H9 (cell line): ENCODE data around the gene ZRANB1. TPM values are rescaled to one million over a fixed set of nuclear protein-coding genes. Genes with fewer than 3 reads are reported as not detected.

Experiments
- DNase-seq: peaks from one replicate; pipeline ENCODE4 v3.0.0-alpha.2; 2017
- H2AFZ ChIP-seq: one replicate; pipeline ENCODE4 v1.6.1; 2013; ENCODE audit warnings: mild to moderate bottlenecking, low read length, control low read depth, moderate library complexity
- H2AK5ac ChIP-seq: 2 replicates; pipeline ENCODE4 v1.6.1; 2013; ENCODE audit warnings: low read length, control low read depth, mixed read lengths; ENCODE audit not compliant: insufficient read length
- H2BK120ac ChIP-seq: one replicate; pipeline ENCODE4 v1.6.1; 2013; ENCODE audit warnings: low read depth, mild to moderate bottlenecking, low read length, control low read depth, inconsistent platforms; ENCODE audit not compliant: poor library complexity, severe bottlenecking
- H2BK12ac ChIP-seq: 2 replicates; pipeline ENCODE4 v1.6.1; 2013; ENCODE audit warnings: low read length, control low read depth, mixed read lengths, low read depth; ENCODE audit not compliant: insufficient read length
- H2BK15ac ChIP-seq: 2 replicates; pipeline ENCODE4 v1.6.1; 2013; ENCODE audit warnings: low read depth, low read length, control low read depth
- H2BK20ac ChIP-seq: one replicate; pipeline ENCODE4 v1.6.1; 2013; ENCODE audit warnings: low read depth, mild to moderate bottlenecking, low read length, control low read depth, inconsistent platforms; ENCODE audit not compliant: poor library complexity, severe bottlenecking
- H2BK5ac ChIP-seq: 2 replicates; pipeline ENCODE4 v1.6.1; 2013; ENCODE audit warnings: low read length, control low read depth, mixed read lengths; ENCODE audit not compliant: insufficient read length
- H3K14ac ChIP-seq: 2 replicates; pipeline ENCODE4 v1.6.1; 2013; ENCODE audit warnings: low read length, control low read depth; ENCODE audit not compliant: insufficient read depth
- H3K18ac ChIP-seq: 2 replicates; pipeline ENCODE4 v1.6.1; 2013; ENCODE audit warnings: low read depth, mild to moderate bottlenecking, mixed read lengths, low read length, control low read depth; ENCODE audit not compliant: insufficient read length
- H3K23ac ChIP-seq: 2 replicates; pipeline ENCODE4 v1.6.1; 2013; ENCODE audit warnings: low read length, control low read depth, mixed read lengths, low read depth; ENCODE audit not compliant: insufficient read length
- H3K23me2 ChIP-seq: 2 replicates; pipeline ENCODE4 v1.6.1; 2013; ENCODE audit warnings: low read depth, mild to moderate bottlenecking, mixed read lengths, low read length, control low read depth; ENCODE audit not compliant: insufficient read length, poor library complexity, severe bottlenecking
- H3K27ac ChIP-seq: 2 replicates; pipeline ENCODE4 v1.5.1; 2013; ENCODE audit warnings: low read length, control low read depth, mixed read lengths, low read depth; ENCODE audit not compliant: insufficient read length
- H3K27me3 ChIP-seq: 2 replicates; pipeline ENCODE4 v1.6.1; 2013; ENCODE audit warnings: low read length, control low read depth, inconsistent platforms; ENCODE audit not compliant: insufficient read depth
- H3K4ac ChIP-seq: 2 replicates; pipeline ENCODE4 v1.6.1; 2013; ENCODE audit warnings: low read depth, mild to moderate bottlenecking, control low read depth, inconsistent platforms, low read length, moderate library complexity
- H3K4me1 ChIP-seq: 2 replicates; pipeline ENCODE4 v1.6.1; 2013; ENCODE audit warnings: low read length, control low read depth, inconsistent platforms; ENCODE audit not compliant: insufficient read depth
- H3K4me2 ChIP-seq: 2 replicates; pipeline ENCODE4 v1.6.1; 2013; ENCODE audit warnings: low read length, control low read depth, mixed read lengths; ENCODE audit not compliant: insufficient read length, insufficient read depth
- H3K56ac ChIP-seq: 2 replicates; pipeline ENCODE4 v1.6.1; 2013; ENCODE audit warnings: low read depth, mild to moderate bottlenecking, mixed read lengths, low read length, control low read depth; ENCODE audit not compliant: insufficient read length
- H3K79me1 ChIP-seq: 2 replicates; pipeline ENCODE4 v1.6.1; 2013; ENCODE audit warnings: low read depth, mild to moderate bottlenecking, moderate library complexity, low read length, control low read depth, inconsistent platforms; ENCODE audit not compliant: insufficient read depth, poor library complexity, severe bottlenecking
- H3K79me2 ChIP-seq: 2 replicates; pipeline ENCODE4 v1.6.1; 2013; ENCODE audit warnings: low read length, control low read depth, inconsistent platforms; ENCODE audit not compliant: insufficient read depth
- H3K9ac ChIP-seq: 2 replicates; pipeline ENCODE4 v1.6.1; 2013; ENCODE audit warnings: low read length, control low read depth, mixed read lengths; ENCODE audit not compliant: insufficient read length; ENCODE audit errors: extremely low read depth
- H3K9me3 ChIP-seq: one replicate; pipeline ENCODE4 v1.6.1; 2013; ENCODE audit warnings: low read depth, low read length, inconsistent platforms; ENCODE audit not compliant: control insufficient read depth
- H3T11ph ChIP-seq: one replicate; pipeline ENCODE4 v1.6.1; 2013; ENCODE audit warnings: mild to moderate bottlenecking, low read length, control low read depth, inconsistent platforms
- H4K20me1 ChIP-seq: one replicate; pipeline ENCODE4 v1.6.1; 2013; ENCODE audit not compliant: control insufficient read depth, insufficient read length, insufficient read depth
- H4K5ac ChIP-seq: 2 replicates; pipeline ENCODE4 v1.6.1; 2013; ENCODE audit warnings: low read depth, mild to moderate bottlenecking, mixed read lengths, low read length, control low read depth; ENCODE audit not compliant: insufficient read length
- H4K8ac ChIP-seq: replicated peaks from 2 replicates; pipeline ENCODE4 v1.6.1; 2013; ENCODE audit warnings: low read length, control low read depth, mixed read lengths, low read depth; ENCODE audit not compliant: insufficient read length
- H4K91ac ChIP-seq: 2 replicates; pipeline ENCODE4 v1.6.1; 2013; ENCODE audit warnings: low read depth, mild to moderate bottlenecking, moderate library complexity, mixed read lengths, low read length, control low read depth; ENCODE audit not compliant: insufficient read length
- H3K27ac Mint-ChIP-seq, 3 experiments: 2 replicates in 2 of 3; 3 replicates in 1 of 3; pipeline ENCODE4 v1.8.0; 2020 to 2021; ENCODE audit warnings: mixed read lengths in 3 of 3, mild to moderate bottlenecking in 1 of 3, moderate library complexity in 1 of 3
- H3K27me3 Mint-ChIP-seq: 2 replicates; pipeline ENCODE4 v1.8.0; 2021; ENCODE audit warnings: low read depth, mild to moderate bottlenecking, moderate library complexity, mixed read lengths
- H3K36me3 Mint-ChIP-seq, 3 experiments: 2 replicates in 2 of 3; 3 replicates in 1 of 3; pipeline ENCODE4 v1.8.0; 2020 to 2021; ENCODE audit warnings: low read depth in 3 of 3, mixed read lengths in 3 of 3; ENCODE audit not compliant: insufficient read depth in 1 of 3
- H3K4me1 Mint-ChIP-seq, 2 experiments: 2 replicates each; pipeline ENCODE4 v1.8.0; 2020; ENCODE audit warnings: mixed read lengths in 2 of 2
- H3K4me3 Mint-ChIP-seq, 2 experiments: 2 replicates in 1 of 2; 3 replicates in 1 of 2; pipeline ENCODE4 v1.8.0; 2020 to 2021; ENCODE audit warnings: mild to moderate bottlenecking in 2 of 2, mixed read lengths in 2 of 2, moderate library complexity in 1 of 2
- H3K9me3 Mint-ChIP-seq, 2 experiments: 2 replicates in 1 of 2; 3 replicates in 1 of 2; pipeline ENCODE4 v1.8.0; 2020; ENCODE audit warnings: mild to moderate bottlenecking in 2 of 2, mixed read lengths in 2 of 2, moderate library complexity in 1 of 2
- WGBS: extraction: QIAGEN DNeasy Blood & Tissue Kit; methylation state at CpG from one replicate; pipeline ENCODE4 v1.1.7; 2013; ENCODE audit warnings: missing lambda C conversion rate, low lambda C conversion rate, mixed read lengths; ENCODE audit not compliant: insufficient read length; ENCODE audit errors: extremely low coverage; 5-methylcytosine and 5-hydroxymethylcytosine counted together
- total RNA-seq: library from RNA; stranded (reverse); gene quantifications from 2 replicates; pipeline ENCODE4 v1.2.1, GENCODE V29; 2021
- TF ChIP-seq, protein P1 (sequence below): fragments of 200-600 bp; sonication (generic); conservative IDR thresholded peaks from 3 replicates; pipeline ENCODE4 v1.8.0; 2021; ENCODE audit warnings: antibody characterized with exemption, mild to moderate bottlenecking

Gene ZRANB1
- total RNA-seq, 1 experiment from 2014 or later = 17.4 TPM

GRCh38 chr10:124918191-124918830, 23.6 kb upstream of the ZRANB1 start:
- peak overlapping the region; percentile 93 to 97 for H3K4me3 Mint-ChIP-seq
- H2BK20ac ChIP-seq = no peak overlapping the region
- H3K14ac ChIP-seq = no peak overlapping the region
- peak overlapping the region; percentile 95 to 99 (median 97); a peak in 6 of 7 replicates for H3K27ac Mint-ChIP-seq
- H3K4me1 Mint-ChIP-seq = peaks cover 20% of the 10 kb centered on the region in 2 experiments
- H3K4me1 ChIP-seq = no peaks in the 10 kb centered on the region; the same call in 1 of the 2 replicates
- H3K4ac ChIP-seq = no peak overlapping the region
- H3K23me2 ChIP-seq = peaks cover 8% of the 10 kb centered on the region
- H4K8ac ChIP-seq = no peak overlapping the region
- peaks cover 0 to 4% (median 3%) of the 10 kb centered on the region in 3 experiments; a peak in 3 of 7 replicates for H3K36me3 Mint-ChIP-seq
- TF ChIP-seq, protein P1, sequence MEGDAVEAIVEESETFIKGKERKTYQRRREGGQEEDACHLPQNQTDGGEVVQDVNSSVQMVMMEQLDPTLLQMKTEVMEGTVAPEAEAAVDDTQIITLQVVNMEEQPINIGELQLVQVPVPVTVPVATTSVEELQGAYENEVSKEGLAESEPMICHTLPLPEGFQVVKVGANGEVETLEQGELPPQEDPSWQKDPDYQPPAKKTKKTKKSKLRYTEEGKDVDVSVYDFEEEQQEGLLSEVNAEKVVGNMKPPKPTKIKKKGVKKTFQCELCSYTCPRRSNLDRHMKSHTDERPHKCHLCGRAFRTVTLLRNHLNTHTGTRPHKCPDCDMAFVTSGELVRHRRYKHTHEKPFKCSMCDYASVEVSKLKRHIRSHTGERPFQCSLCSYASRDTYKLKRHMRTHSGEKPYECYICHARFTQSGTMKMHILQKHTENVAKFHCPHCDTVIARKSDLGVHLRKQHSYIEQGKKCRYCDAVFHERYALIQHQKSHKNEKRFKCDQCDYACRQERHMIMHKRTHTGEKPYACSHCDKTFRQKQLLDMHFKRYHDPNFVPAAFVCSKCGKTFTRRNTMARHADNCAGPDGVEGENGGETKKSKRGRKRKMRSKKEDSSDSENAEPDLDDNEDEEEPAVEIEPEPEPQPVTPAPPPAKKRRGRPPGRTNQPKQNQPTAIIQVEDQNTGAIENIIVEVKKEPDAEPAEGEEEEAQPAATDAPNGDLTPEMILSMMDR = no peak
- H3K18ac ChIP-seq = no peak overlapping the region
- H3K4me2 ChIP-seq = peak overlapping the region; percentile 65
- no peak overlapping the region for H2AFZ ChIP-seq
- no CpG with 5 or more reads among the region's 15 CpGs for WGBS
- no peak overlapping the region for H3K27ac ChIP-seq
- no peak overlapping the region for H2BK12ac ChIP-seq
- H4K20me1 ChIP-seq = no peaks in the 10 kb centered on the region
- H3K79me1 ChIP-seq = peaks cover 3% of the 10 kb centered on the region
- no peaks in the 10 kb centered on the region for H3K9me3 ChIP-seq
- DNase-seq = no peak
- no peak overlapping the region for H2AK5ac ChIP-seq
- no peak overlapping the region for H3K23ac ChIP-seq
- no peak overlapping the region for H3K56ac ChIP-seq
- H3K9ac ChIP-seq = peak overlapping the region; percentile 97
- no peak overlapping the region for H4K5ac ChIP-seq
- no peak overlapping the region for H2BK5ac ChIP-seq
- no peak overlapping the region for H2BK120ac ChIP-seq
- H2BK15ac ChIP-seq = no peak overlapping the region
- no peaks in the 10 kb centered on the region for H3K27me3 ChIP-seq
- peaks cover 0 to 4% of the 10 kb centered on the region in 2 experiments; a peak in 1 of 5 replicates for H3K9me3 Mint-ChIP-seq
- no peak overlapping the region for H4K91ac ChIP-seq
- H3K27me3 Mint-ChIP-seq = 0 out of 2 replicates have a peak, but pooled peaks cover under 1% of the 10 kb centered on the region
- H3T11ph ChIP-seq = no peak overlapping the region
- H3K79me2 ChIP-seq = peaks cover 51% of the 10 kb centered on the region
